ENCODE results near the gene MAP1LC3B.

Gene MAP1LC3B

DNA sequence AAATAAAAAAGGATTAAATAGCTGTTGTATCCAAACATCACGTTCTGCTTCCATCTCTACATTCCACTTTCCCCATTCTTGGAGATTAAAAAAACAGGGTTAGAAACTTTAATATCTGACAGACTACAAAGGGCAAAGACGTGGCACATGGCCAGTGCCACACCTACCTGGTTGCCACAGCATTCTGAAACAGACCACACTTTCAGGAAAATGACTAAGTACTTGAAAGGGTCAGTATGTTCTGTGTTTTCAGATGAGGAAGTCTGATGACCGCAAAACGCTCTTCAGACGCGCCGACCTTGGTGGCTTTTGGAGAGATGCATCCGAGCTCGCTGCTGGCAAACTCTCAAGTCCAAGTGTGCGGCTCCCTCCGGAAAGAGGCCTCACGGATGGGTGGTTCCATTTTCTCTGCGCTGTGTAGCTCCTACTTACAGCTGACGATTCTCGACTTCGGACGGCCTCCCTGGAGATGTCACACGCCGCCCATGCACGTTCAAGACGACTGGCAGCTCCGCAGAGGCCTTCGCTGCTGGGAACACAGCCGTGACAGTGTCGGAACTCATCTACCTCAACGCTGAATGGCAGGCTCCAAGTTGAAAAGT lies 15.5 kb downstream of the MAP1LC3B start:
- peak overlapping the region; percentile 76 for H3K27ac ChIP-seq (replicated peaks)
- TF ChIP-seq GABPA (IDR thresholded peaks at IDR 0.05; ENCODE audit: low read depth) (no peak), SPI1 (IDR thresholded peaks at IDR 0.05; ENCODE audit: borderline replicate concordance, low read depth) (peak; percentile 84; the same call in 1 of the 2 replicates), POLR2AphosphoS5 (IDR thresholded peaks at IDR 0.05; ENCODE audit: low read depth) (peak; percentile 75)
- TF ChIP-seq, protein P1, sequence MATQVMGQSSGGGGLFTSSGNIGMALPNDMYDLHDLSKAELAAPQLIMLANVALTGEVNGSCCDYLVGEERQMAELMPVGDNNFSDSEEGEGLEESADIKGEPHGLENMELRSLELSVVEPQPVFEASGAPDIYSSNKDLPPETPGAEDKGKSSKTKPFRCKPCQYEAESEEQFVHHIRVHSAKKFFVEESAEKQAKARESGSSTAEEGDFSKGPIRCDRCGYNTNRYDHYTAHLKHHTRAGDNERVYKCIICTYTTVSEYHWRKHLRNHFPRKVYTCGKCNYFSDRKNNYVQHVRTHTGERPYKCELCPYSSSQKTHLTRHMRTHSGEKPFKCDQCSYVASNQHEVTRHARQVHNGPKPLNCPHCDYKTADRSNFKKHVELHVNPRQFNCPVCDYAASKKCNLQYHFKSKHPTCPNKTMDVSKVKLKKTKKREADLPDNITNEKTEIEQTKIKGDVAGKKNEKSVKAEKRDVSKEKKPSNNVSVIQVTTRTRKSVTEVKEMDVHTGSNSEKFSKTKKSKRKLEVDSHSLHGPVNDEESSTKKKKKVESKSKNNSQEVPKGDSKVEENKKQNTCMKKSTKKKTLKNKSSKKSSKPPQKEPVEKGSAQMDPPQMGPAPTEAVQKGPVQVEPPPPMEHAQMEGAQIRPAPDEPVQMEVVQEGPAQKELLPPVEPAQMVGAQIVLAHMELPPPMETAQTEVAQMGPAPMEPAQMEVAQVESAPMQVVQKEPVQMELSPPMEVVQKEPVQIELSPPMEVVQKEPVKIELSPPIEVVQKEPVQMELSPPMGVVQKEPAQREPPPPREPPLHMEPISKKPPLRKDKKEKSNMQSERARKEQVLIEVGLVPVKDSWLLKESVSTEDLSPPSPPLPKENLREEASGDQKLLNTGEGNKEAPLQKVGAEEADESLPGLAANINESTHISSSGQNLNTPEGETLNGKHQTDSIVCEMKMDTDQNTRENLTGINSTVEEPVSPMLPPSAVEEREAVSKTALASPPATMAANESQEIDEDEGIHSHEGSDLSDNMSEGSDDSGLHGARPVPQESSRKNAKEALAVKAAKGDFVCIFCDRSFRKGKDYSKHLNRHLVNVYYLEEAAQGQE (IDR thresholded peaks at IDR 0.05; ENCODE audit: insufficient replicate concordance, low read depth): peak; percentile 8
- TF ChIP-seq, protein P2, sequence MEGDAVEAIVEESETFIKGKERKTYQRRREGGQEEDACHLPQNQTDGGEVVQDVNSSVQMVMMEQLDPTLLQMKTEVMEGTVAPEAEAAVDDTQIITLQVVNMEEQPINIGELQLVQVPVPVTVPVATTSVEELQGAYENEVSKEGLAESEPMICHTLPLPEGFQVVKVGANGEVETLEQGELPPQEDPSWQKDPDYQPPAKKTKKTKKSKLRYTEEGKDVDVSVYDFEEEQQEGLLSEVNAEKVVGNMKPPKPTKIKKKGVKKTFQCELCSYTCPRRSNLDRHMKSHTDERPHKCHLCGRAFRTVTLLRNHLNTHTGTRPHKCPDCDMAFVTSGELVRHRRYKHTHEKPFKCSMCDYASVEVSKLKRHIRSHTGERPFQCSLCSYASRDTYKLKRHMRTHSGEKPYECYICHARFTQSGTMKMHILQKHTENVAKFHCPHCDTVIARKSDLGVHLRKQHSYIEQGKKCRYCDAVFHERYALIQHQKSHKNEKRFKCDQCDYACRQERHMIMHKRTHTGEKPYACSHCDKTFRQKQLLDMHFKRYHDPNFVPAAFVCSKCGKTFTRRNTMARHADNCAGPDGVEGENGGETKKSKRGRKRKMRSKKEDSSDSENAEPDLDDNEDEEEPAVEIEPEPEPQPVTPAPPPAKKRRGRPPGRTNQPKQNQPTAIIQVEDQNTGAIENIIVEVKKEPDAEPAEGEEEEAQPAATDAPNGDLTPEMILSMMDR (IDR thresholded peaks at IDR 0.05; ENCODE audit: insufficient read depth, low read length): no peak
- H3K4me3 ChIP-seq (replicated peaks; ENCODE audit: insufficient read depth, low read length): no peak overlapping the region
- peak; percentile 85 to 94 for DNase-seq (ENCODE audit: low read depth in 1 of 2, low spot score in 1 of 2)
- H3K27me3 ChIP-seq (ENCODE audit: insufficient read depth, poor library complexity, severe bottlenecking): no peaks in the 10 kb centered on the region

DNA sequence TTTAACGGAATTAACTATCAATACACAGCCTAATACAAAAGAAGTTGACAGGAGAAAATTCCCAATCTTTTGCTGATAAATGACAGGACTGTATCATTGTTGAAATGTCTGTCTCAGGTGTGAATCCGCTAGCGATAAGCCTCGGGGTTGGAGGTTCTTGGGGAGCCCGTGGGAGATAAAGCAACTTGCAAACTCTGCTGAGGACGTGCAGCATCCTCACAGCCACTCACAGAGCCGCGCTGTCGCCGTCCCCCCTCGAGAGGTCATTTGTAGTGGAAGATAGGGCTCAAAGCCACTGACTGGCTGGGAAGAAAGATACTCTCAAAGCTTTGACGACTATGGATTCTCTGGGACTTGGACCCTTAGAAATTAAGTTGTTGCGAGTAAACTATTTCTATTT lies 17.0 kb downstream of the MAP1LC3B start:
- Histone ChIP-seq H3K27me3 (ENCODE audit: insufficient read depth, poor library complexity, severe bottlenecking) (no peaks in the 10 kb centered on the region), H3K4me3 (replicated peaks; ENCODE audit: insufficient read depth, low read length) (no peak overlapping the region), H3K27ac (replicated peaks) (no peak overlapping the region)
- TF ChIP-seq, protein P1 (IDR thresholded peaks at IDR 0.05; ENCODE audit: insufficient replicate concordance, low read depth): no peak
- TF ChIP-seq, protein P2 (IDR thresholded peaks at IDR 0.05; ENCODE audit: insufficient read depth, low read length): no peak
- no peak for TF ChIP-seq SPI1 (IDR thresholded peaks at IDR 0.05; ENCODE audit: borderline replicate concordance, low read depth)
- TF ChIP-seq POLR2AphosphoS5 (IDR thresholded peaks at IDR 0.05; ENCODE audit: low read depth): no peak
- TF ChIP-seq GABPA (IDR thresholded peaks at IDR 0.05; ENCODE audit: low read depth): no peak
- no peak for DNase-seq (ENCODE audit: low read depth in 1 of 2, low spot score in 1 of 2)

DNA sequence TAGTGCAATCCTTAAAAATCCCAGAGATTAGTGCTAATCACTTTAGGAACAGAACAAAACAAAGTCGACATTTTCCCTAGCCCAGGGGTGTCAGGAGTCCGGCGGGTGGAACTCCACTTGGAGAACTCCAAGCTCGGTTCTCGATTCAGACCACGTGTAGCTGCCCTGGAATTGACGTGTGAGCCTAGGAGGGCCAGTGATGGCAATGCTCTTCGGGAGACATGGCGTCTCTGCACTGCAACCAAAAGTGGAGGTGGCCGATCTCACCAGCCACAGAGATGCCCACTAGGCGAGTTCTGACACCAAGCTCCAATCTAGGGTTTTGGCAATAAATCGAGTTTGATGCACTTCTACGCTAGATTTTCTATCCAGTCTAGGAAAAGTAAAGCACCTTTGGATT lies 17.6 kb downstream of the MAP1LC3B start:
- no peak overlapping the region for H3K4me3 ChIP-seq (replicated peaks; ENCODE audit: insufficient read depth, low read length)
- no peak overlapping the region for H3K27ac ChIP-seq (replicated peaks)
- no peaks in the 10 kb centered on the region for H3K27me3 ChIP-seq (ENCODE audit: insufficient read depth, poor library complexity, severe bottlenecking)
- DNase-seq (ENCODE audit: low read depth in 1 of 2, low spot score in 1 of 2): no peak
- TF ChIP-seq, protein P2 (IDR thresholded peaks at IDR 0.05; ENCODE audit: insufficient read depth, low read length): no peak
- no peak for TF ChIP-seq GABPA (IDR thresholded peaks at IDR 0.05; ENCODE audit: low read depth)
- no peak for TF ChIP-seq SPI1 (IDR thresholded peaks at IDR 0.05; ENCODE audit: borderline replicate concordance, low read depth)
- TF ChIP-seq POLR2AphosphoS5 (IDR thresholded peaks at IDR 0.05; ENCODE audit: low read depth): no peak
- TF ChIP-seq, protein P1 (IDR thresholded peaks at IDR 0.05; ENCODE audit: insufficient replicate concordance, low read depth): no peak

All from HL-60 (cell line).